Cardiac fibroblast (primary cell): Measurements from ENCODE around the gene LRR1.
A peak's percentile ranks its signal among the peaks of the same experiment; 100 is the strongest.

Experiments
- DNase-seq, 2 donors: peaks; one replicate each; pipeline versions ENCODE4 v3.0.0 to v3.0.0-alpha.2; 2010; ENCODE audit warnings: low read depth in 2 of 2
- H3K4me3 ChIP-seq, 2 donors: replicated peaks in 1 of 2; 1 replicate in 1 of 2; 2 replicates in 1 of 2; pipeline ENCODE4 v1.5.1; 2011; ENCODE audit warnings: low read depth in 2 of 2, low read length in 2 of 2, mild to moderate bottlenecking in 2 of 2, moderate library complexity in 1 of 2
- CTCF ChIP-seq: IDR thresholded peaks from one replicate; pipeline ENCODE4 v1.5.1; 2011; ENCODE audit warnings: low read depth, mild to moderate bottlenecking, low read length, inconsistent platforms

Gene LRR1, protein sequence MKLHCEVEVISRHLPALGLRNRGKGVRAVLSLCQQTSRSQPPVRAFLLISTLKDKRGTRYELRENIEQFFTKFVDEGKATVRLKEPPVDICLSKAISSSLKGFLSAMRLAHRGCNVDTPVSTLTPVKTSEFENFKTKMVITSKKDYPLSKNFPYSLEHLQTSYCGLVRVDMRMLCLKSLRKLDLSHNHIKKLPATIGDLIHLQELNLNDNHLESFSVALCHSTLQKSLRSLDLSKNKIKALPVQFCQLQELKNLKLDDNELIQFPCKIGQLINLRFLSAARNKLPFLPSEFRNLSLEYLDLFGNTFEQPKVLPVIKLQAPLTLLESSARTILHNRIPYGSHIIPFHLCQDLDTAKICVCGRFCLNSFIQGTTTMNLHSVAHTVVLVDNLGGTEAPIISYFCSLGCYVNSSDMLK

DNA sequence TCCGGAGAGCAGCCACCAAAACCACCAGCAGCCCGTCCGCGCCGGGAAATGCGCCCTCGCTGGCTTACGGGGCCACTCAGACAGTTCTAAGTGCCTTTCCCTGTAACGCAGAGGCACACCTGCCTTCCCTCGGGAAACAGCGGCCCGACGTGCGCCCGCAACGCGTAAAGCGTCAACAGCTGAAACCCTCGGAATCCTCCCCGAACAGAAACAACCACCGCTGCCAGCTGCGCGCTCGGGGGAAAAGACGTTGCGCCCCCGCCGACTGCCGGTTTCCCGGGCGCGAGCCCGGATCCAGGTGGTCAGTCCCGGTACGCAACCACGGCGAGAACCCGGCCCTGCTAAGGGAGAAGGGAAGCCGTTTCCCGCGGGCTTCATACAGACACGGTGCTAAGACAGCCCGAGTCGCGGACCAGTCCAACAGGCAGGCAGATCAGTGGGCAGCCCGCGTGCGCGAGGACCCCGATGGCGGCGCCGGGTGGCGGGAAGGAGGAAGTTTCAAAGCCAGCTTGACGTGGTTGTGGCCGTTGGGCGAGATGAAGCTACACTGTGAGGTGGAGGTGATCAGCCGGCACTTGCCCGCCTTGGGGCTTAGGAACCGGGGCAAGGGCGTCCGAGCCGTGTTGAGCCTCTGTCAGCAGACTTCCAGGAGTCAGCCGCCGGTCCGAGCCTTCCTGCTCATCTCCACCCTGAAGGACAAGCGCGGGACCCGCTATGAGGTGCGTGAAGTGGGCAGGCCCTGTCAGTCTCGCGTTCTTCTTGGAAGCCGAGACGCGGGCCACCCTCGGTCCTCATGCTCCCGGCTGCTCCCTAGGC lies at the start of gene LRR1:
LRR1 (plus strand) TSS at position 456 of the 816 bp plus-strand sequence; CDS start at position 537, 81 bp downstream.
- peak; percentile 82 to 87 for DNase-seq
- no peak for TF ChIP-seq CTCF
- H3K4me3 ChIP-seq: peak within 1 kb of the TSS; percentile 96 to 98

DNA sequence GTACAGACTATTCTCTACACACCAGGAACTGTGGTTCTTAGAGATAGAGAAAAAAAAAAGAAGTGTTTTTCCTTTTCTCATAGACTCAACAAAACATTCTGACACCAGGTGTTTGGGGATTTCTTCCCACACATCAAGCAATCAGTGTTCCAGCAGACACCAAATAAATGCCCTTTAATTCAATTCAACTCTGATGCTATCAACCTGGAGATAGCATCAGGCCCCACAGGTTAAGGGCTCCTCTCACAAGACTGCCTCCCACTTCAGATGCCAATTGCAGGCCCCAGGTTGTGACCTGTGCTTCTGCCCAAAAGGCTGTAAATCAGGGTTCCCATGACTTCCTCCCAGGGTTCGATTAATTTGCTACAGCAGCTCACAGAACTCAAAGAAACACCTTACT lies 49.3 kb upstream of the LRR1 start:
- DNase-seq: no peak
- TF ChIP-seq CTCF: no peak
- no peak overlapping the region for H3K4me3 ChIP-seq

- TF ChIP-seq CTCF: no peak
- H3K4me3 ChIP-seq: no peak overlapping the region
- peak in 1 of 2 donors; percentile 55 for DNase-seq
Observed at GRCh38 chr14:49549881-49550280, 48.9 kb upstream of the LRR1 start.

DNA sequence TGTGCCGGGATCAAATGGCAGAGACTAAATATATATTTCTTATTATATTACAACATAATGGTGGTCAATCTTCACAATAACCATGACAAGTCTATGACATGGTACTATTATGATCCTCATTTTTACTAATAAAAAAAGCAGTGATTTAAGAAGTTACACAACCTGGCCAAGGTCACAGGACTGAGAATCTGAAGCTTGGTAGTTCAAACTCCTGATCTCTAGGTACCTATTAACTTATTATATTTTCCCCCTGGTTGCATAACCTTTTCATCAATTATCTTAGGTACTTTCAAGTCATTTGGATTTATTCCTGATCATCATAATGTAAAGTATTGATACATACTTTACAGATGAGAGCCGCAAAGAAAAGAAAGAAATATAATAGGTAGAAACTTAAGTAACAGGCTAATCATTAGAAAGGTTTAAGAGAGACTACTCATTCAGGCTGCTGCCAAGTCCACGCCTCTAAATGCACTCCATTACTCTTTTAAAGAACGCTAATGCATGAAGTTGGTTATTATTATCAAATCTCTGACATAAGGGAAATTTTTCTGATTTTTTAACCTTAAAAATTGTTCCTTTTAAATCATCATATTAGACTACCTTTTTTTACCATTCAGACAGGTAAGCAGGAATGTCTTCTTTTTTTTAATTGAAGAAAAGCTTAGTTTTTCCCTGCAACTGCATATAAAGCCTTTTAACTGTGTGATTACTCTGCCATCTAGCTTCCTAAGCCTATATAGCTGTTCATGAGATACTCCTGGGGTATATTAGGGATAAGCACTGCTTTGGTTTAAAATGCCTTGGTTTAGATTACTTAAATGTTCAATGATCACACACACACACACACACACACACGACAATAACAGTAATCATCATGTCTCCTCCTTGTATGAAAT lies 48.2 kb upstream of the LRR1 start:
- no peak overlapping the region for H3K4me3 ChIP-seq
- TF ChIP-seq CTCF: peak; percentile 45
- peak; percentile 28 to 58 for DNase-seq

GRCh38 chr14:49551569-49551968 lies 47.2 kb upstream of the LRR1 start:
- no peak for DNase-seq
- no peak overlapping the region for H3K4me3 ChIP-seq
- no peak for TF ChIP-seq CTCF

- no peak for TF ChIP-seq CTCF
- no peak for DNase-seq
- no peak overlapping the region for H3K4me3 ChIP-seq
Observed at GRCh38 chr14:49553106-49553505, 45.6 kb upstream of the LRR1 start.
